Thymus (tissue), 11 donors: ENCODE data around the gene DYRK1B. TPM values are rescaled to one million over a fixed set of nuclear protein-coding genes. Genes with fewer than 3 reads are reported as not detected.
A peak's percentile ranks its signal among the peaks of the same experiment; 100 is the strongest.
"Not testable (repeated sequence)": the region's sequence is repeated elsewhere in the genome, so short reads cannot be mapped to it uniquely, and the experiment has no call there.

Experiments
- DNase-seq, 9 donors: peaks; one replicate each; pipeline ENCODE4 v3.0.0-alpha.2; 2013; ENCODE audit warnings: low spot score in 9 of 9, low read depth in 6 of 9, missing footprints in 1 of 9
- H3K27ac ChIP-seq, 2 donors: one replicate each; pipeline ENCODE4 v1.5.1; 2013; ENCODE audit warnings: control low read depth in 1 of 2, low read depth in 1 of 2, low read length in 1 of 2, mild to moderate bottlenecking in 1 of 2, moderate library complexity in 1 of 2
- H3K27me3 ChIP-seq, 2 donors: one replicate each; pipeline ENCODE4 v1.5.1; 2013; ENCODE audit warnings: low read length in 1 of 2; ENCODE audit not compliant: control insufficient read depth in 2 of 2, insufficient read depth in 1 of 2
- H3K36me3 ChIP-seq, 2 donors: one replicate each; pipeline ENCODE4 v1.5.1; 2013; ENCODE audit warnings: low read length in 1 of 2, mild to moderate bottlenecking in 1 of 2, moderate library complexity in 1 of 2; ENCODE audit not compliant: control insufficient read depth in 2 of 2, insufficient read depth in 2 of 2
- H3K4me1 ChIP-seq, 2 donors: one replicate each; pipeline ENCODE4 v1.5.1; 2013; ENCODE audit warnings: low read length in 2 of 2; ENCODE audit not compliant: control insufficient read depth in 2 of 2, insufficient read depth in 2 of 2
- H3K4me3 ChIP-seq, 2 donors: one replicate each; pipeline ENCODE4 v1.5.1; 2013; ENCODE audit warnings: low read length in 2 of 2, control low read depth in 1 of 2, mild to moderate bottlenecking in 1 of 2
- H3K9me3 ChIP-seq, 2 donors: one replicate each; pipeline ENCODE4 v1.5.1; 2013; ENCODE audit warnings: low read length in 1 of 2, mild to moderate bottlenecking in 1 of 2; ENCODE audit not compliant: control insufficient read depth in 2 of 2, insufficient read depth in 1 of 2
- WGBS: extraction: QIAGEN DNeasy Blood & Tissue Kit; methylation state at CpG from one replicate; pipeline ENCODE4 v1.1.7; 2013; 5-methylcytosine and 5-hydroxymethylcytosine counted together
- polyA plus RNA-seq: library from polyadenylated mRNA; stranded (reverse); fragments of 200-250 nt; gene quantifications from one replicate; pipeline ENCODE4 v1.2.3, GENCODE V29; 2013
- total RNA-seq: library from RNA; stranded (reverse); fragments of 120-200 nt; gene quantifications from one replicate; pipeline ENCODE4 v1.2.4, GENCODE V29; 2013
- donor health status: healthy.

The DYRK1B gene
- total and polyA plus RNA-seq, 2 donors = 6.7 to 19.0 TPM

- Histone ChIP-seq H3K4me3 (peak overlapping the region; percentile 73 to 74), H3K27ac (peak overlapping the region in 1 of 2 donors; percentile 74), H3K9me3 (no peaks in the 10 kb centered on the region), H3K36me3 (peaks cover 31 to 33% of the 10 kb centered on the region in 2 donors), H3K27me3 (no peaks in the 10 kb centered on the region), H3K4me1 (peaks cover 11 to 16% of the 10 kb centered on the region in 2 donors)
- 48% methylated on average over 7 of the region's 7 CpGs for WGBS
- no peak for DNase-seq
Measured at GRCh38 chr19:39823686-39824085, 10.3 kb downstream of the DYRK1B start.

GRCh38 chr19:39820696-39821095 lies 13.3 kb downstream of the DYRK1B start:
- no peak overlapping the region for H3K27ac ChIP-seq
- DNase-seq = no peak
- H3K27me3 ChIP-seq = no peaks in the 10 kb centered on the region
- 96% methylated on average over 6 of the region's 6 CpGs for WGBS
- H3K9me3 ChIP-seq = no peaks in the 10 kb centered on the region
- peaks cover 11 to 16% of the 10 kb centered on the region in 2 donors for H3K4me1 ChIP-seq
- H3K4me3 ChIP-seq = no peak overlapping the region
- H3K36me3 ChIP-seq = peaks cover 5% of the 10 kb centered on the region in 2 donors

- 97% methylated on average over 3 of the region's 3 CpGs for WGBS
Measured at GRCh38 chr19:39819786-39820185, 14.2 kb downstream of the DYRK1B start.

GRCh38 chr19:39818626-39819097 lies 15.3 kb downstream of the DYRK1B start:
- WGBS = 97% methylated on average over 4 of the region's 4 CpGs
- no peaks in the 10 kb centered on the region for H3K36me3 ChIP-seq
- H3K4me1 ChIP-seq = peaks cover 3 to 4% of the 10 kb centered on the region in 2 donors
- no peaks in the 10 kb centered on the region for H3K9me3 ChIP-seq
- no peak overlapping the region for H3K4me3 ChIP-seq
- no peaks in the 10 kb centered on the region for H3K27me3 ChIP-seq
- DNase-seq = no peak
- no peak overlapping the region for H3K27ac ChIP-seq

More at GRCh38 chr19:39819786-39820185, 14.2 kb downstream of the DYRK1B start:
- no peak for DNase-seq
- Histone ChIP-seq H3K36me3 (no peaks in the 10 kb centered on the region), H3K4me1 (peaks cover 6 to 11% of the 10 kb centered on the region in 2 donors), H3K27ac (no peak overlapping the region), H3K4me3 (no peak overlapping the region), H3K27me3 (no peaks in the 10 kb centered on the region), H3K9me3 (no peaks in the 10 kb centered on the region)

DNA sequence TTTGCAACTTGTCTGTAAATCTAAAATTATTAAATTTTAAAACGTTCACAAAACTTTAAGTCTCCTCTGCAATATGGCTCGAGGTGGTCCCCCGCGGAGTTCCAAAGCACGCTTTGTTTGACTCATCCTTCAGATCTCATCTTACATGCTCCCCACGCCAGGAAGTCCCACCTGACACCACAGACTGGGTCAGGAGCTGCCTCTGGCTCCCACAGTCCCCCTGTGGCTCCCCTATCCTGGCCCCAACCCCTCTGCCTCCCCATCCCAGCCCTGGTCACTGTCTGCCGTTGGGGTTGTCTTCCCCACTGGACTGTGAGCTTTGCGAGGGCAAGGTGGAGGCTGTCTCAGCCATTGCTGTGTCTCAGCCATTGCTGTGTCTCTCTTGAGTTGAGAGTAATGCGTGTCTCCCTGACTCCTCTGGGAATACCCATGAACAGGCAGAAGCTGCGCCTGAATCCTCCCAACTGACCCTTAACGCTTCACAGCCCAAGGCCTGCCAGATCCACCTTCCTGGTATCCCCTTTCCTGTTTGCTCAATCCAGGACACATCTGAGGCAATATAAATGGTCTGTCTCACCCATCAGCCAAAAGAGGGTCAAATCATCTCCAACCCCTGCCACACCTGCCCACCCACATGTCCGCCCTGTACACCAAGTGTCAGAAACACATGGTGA lies 15.9 kb downstream of the DYRK1B start:
- Histone ChIP-seq H3K9me3 (no peaks in the 10 kb centered on the region), H3K4me1 (peaks cover 0 to 3% of the 10 kb centered on the region in 2 donors), H3K27ac (peak overlapping the region in 1 of 2 donors; percentile 77), H3K4me3 (no peak overlapping the region), H3K27me3 (no peaks in the 10 kb centered on the region), H3K36me3 (no peaks in the 10 kb centered on the region)
- WGBS = 93% methylated on average over 12 of the region's 12 CpGs
- no peak for DNase-seq

DNA sequence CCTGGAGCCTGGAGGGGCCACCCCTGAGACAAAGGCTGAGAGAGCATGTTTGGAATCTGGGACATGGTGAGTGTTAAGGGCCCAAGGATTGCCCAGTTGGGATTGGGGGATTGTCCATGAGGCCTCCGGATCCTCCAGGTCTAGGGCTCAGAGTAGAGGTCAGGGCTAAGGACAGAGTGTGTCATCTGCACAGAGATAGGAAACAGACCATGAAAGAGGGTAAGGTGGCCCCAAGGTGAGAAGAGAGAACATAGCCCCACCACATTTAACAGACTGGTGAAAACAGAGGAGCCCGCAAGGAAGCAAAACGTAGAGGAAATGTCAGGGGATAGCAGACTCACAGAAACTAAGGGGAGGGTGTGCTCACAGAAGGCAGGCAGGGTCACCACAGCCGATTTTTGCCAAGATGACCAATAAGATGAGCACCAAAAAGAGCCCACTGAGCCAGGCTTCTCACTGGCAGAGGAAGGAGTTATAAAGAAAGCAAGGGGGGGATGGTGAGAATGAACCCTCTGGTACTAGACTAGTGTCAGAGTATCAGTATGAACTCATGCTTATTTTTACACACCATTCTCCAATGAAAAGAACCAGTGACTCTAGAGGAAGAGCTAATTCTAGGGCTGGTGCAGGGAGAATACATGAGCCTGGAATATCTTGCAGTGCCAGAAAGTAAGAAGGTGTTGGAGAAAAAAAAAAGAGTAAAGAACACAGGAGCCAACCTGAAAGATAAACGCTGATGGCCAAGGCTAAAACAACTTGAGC lies 17.5 kb downstream of the DYRK1B start:
- WGBS = 95% methylated on average over 5 of the region's 5 CpGs
- Histone ChIP-seq H3K4me1 (peaks cover 0 to 3% of the 10 kb centered on the region in 2 donors), H3K36me3 (no peaks in the 10 kb centered on the region), H3K9me3 (no peaks in the 10 kb centered on the region), H3K27me3 (no peaks in the 10 kb centered on the region), H3K4me3 (no peak overlapping the region), H3K27ac (no peak overlapping the region)
- no peak for DNase-seq

- 99% methylated on average over 3 of the region's 3 CpGs for WGBS
- Histone ChIP-seq H3K9me3 (no peaks in the 10 kb centered on the region), H3K4me3 (no peak overlapping the region), H3K36me3 (no peaks in the 10 kb centered on the region), H3K27ac (no peak overlapping the region), H3K4me1 (peaks cover 0 to 3% of the 10 kb centered on the region in 2 donors), H3K27me3 (no peaks in the 10 kb centered on the region)
- DNase-seq = no peak
Measured at GRCh38 chr19:39814595-39814994, 19.4 kb downstream of the DYRK1B start.

DNA sequence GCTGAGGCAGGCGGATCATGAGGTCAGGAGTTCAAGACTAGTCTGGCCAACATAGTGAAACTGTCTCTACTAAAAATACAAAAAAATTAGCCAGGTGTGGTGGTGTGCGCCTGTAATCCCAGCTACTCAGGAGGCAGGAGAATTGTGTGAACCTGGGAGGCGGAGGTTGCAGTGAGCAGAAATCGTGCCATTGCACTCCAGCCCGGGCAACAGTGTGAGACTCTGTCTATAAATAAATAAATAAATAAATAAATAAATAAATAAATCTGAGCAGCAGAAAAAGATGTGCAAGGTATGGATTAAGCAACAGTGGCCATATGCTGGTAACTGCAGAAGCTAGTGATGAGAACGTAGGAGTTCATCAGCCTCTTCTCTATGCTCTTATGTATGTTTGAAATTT lies 19.9 kb downstream of the DYRK1B start:
- DNase-seq, H3K27ac ChIP-seq, H3K27me3 ChIP-seq, H3K9me3 ChIP-seq, H3K4me1 ChIP-seq, H3K4me3 ChIP-seq, H3K36me3 ChIP-seq: not testable (repeated sequence)
- 95% methylated on average over 6 of the region's 6 CpGs for WGBS

DNA sequence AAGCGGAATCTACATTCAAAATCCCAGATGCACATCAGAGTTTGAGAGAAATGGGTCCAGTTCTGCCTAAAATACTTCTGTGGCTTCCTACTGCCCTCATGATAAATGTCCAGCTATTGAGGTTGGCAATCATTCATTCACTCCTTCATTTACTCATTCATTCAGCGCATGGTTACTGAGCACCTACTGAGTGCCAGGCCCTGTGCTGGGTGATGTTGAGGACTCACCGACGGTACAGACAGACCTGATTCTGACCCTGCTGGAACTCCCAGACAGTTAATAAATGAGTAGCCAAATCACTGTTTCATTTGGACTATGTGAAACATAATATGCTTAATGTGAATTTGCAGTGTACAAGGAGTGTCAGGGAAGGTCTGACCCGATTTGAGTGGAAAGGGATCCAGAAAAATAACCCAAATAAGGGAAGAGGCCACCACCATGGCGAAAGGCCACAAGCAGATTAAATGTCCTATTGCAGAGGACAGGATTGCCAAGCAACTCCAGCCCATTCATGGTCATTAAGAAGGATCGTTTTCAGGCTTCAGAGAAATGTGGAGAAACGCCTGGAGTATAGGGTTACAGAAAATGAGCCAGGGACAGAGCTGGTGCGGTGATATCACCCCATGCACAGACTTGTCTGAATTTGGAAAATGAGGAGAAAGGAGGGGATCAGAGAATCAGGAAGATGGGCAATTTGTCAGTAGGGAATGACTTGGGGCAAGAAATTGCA lies 20.5 kb downstream of the DYRK1B start:
- no peaks in the 10 kb centered on the region for H3K9me3 ChIP-seq
- no peaks in the 10 kb centered on the region for H3K27me3 ChIP-seq
- 92% methylated on average over 9 of the region's 9 CpGs for WGBS
- no peaks in the 10 kb centered on the region for H3K36me3 ChIP-seq
- DNase-seq = peak in 1 of 9 donors; percentile 22
- H3K27ac ChIP-seq = peak overlapping the region; percentile 66 to 71
- H3K4me3 ChIP-seq = no peak overlapping the region
- peaks cover 0 to 3% of the 10 kb centered on the region in 2 donors for H3K4me1 ChIP-seq
